GM10266 (cell line): Measurements from ENCODE around the gene PCNT.

Experiments
- DNase-seq: peaks from one replicate; pipeline ENCODE4 v3.0.0; 2012; ENCODE audit errors: extremely low spot score
- TF ChIP-seq, protein P1 (sequence below): IDR thresholded peaks from 2 replicates; pipeline ENCODE4 v1.5.1; 2012; ENCODE audit warnings: mild to moderate bottlenecking, low read depth; ENCODE audit not compliant: control insufficient read depth, insufficient read depth; ENCODE audit errors: missing control alignments

The PCNT gene

DNA sequence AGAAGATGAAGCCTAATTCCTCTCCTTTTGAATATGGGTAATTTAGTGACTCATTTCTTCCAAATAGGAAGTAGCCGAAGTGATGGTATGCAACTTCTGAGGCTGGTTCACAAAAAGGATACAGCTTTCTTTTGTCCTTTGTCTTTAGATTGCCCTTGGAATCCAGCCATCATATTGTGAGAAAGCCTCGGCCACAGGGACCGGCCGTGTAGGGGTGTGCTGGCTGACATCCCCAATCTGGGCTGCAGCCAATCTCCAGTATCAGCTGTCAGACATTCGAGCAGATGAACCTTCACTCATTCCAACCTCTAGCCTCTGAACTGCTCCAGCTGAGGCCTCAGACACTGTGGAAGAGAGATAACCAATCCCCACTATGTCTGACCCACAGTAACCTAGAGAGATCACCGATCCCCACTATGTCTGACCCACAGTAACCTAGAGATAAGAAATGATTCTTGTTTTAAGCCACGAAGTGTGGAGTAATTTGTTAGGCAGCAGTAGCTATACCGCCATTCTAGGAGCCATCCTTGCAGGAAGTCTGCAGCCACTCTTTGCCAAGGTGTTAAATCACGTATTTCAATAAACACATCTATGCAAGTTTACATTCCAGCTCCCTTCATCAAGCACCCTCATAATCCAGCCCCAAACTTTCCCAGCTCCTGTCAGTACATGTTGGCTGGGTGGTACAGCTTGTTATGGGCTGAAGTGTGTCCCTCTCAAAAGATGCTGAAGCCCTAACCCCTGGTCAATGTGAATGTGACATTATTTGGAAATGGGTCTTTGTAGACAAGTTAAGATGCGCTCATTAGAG, 131.8 kb downstream of the PCNT start:
- TF ChIP-seq, protein P1, sequence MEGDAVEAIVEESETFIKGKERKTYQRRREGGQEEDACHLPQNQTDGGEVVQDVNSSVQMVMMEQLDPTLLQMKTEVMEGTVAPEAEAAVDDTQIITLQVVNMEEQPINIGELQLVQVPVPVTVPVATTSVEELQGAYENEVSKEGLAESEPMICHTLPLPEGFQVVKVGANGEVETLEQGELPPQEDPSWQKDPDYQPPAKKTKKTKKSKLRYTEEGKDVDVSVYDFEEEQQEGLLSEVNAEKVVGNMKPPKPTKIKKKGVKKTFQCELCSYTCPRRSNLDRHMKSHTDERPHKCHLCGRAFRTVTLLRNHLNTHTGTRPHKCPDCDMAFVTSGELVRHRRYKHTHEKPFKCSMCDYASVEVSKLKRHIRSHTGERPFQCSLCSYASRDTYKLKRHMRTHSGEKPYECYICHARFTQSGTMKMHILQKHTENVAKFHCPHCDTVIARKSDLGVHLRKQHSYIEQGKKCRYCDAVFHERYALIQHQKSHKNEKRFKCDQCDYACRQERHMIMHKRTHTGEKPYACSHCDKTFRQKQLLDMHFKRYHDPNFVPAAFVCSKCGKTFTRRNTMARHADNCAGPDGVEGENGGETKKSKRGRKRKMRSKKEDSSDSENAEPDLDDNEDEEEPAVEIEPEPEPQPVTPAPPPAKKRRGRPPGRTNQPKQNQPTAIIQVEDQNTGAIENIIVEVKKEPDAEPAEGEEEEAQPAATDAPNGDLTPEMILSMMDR: no peak
- DNase-seq: no peak

DNA sequence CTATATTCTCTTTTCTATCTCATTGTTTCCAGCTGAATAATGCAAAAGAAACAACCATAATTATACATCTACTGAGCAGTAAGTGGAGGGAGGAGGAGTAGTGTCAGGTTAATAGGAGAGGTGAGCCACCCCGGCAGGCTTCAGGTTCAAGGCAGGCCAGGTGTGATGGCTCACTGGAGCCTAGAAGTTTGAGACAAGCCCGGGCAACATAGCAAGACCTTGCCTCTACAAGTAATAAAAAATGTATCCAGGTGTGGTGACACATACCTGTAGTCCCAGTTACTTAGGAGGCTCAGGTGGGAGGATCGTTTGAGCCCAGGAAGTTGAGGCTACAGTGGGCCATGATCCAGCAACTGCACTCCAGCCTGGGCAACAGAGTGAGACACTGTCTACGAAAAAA, 132.8 kb downstream of the PCNT start:
- DNase-seq: no peak
- TF ChIP-seq, protein P1: no peak

DNA sequence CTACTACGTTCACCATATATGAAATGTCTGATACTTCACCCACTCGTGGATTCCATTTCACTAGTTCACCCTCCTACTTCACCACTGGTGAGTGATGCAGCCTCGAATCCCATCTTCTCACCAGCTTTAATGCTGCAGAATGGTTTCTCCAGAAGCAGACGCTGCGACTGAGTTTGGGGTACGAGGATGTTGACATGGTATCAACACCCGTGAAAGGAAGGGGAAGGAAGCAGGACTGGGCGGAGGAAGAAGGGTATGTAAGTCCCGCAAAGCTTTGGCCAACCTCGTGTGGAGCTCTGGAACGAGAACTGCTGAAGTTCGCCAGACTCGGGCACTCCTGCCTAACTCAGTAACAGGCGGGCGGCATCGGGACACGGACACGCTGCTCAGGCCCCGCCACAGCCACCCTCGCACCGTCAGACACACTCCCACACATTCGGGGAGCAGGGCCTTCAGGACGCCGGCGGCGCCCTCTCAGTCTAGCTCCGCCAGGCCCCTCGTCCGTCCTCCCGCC, 133.9 kb downstream of the PCNT start:
- peak; percentile 49 for DNase-seq
- TF ChIP-seq, protein P1: no peak

DNA sequence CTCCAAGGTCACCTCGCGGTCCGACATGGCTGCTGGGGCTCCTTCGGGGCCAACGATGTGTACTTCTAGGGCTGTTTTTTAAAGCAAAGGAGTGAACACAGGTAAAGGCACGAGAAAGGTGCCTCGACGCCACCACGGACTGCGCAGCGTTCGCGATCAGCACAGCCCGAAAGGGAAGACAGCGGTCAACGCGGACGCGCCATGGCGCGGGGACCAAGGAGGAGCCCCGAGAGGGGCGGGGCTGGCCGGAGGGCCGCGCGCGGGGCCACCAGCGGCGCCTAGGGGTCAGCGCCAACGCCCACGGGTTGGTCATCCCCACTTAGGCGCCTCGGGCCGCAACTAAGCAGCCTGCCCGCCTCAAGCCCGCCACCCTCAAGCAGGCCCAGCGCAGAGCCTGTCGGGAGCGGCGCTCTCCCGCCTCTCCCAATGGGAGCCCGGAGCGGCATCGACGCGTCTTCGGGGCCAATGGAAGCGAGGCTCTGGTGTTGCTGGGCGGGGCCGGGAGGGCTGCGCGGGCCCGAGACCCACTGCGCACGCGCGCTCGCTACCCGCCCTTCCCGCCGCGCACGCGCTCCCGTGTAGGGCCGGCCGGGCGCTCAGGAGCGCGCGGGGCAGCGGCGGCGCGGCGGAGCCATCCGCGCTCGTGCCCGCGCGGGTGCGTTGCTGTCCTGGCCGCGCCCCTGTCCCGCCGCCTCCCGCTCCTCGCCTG, 134.5 kb downstream of the PCNT start, which contains the start of gene DIP2A:
Gene DIP2A (plus strand): TSS at position 577 of the 709 bp plus-strand sequence. CDS start 241 bp downstream, outside the sequence.
- TF ChIP-seq, protein P1: no peak
- peak; percentile 100 for DNase-seq

DNA sequence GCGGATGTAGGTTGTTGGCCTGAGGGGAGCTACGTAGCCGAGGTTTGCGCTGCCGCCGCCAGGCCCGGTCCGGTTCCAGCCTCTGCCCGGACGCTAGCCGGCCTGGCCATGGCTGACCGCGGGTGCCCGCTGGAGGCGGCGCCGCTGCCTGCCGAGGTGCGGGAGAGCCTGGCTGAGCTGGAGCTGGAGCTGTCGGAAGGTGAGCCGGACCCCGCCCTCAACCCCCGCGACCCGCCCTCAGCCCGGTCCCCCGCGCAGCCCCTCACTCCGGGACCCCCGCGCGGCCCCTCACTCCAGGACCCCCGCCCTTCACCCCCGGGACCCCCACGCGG, 135.0 kb downstream of the PCNT start:
- no peak for DNase-seq
- TF ChIP-seq, protein P1: no peak

DNA sequence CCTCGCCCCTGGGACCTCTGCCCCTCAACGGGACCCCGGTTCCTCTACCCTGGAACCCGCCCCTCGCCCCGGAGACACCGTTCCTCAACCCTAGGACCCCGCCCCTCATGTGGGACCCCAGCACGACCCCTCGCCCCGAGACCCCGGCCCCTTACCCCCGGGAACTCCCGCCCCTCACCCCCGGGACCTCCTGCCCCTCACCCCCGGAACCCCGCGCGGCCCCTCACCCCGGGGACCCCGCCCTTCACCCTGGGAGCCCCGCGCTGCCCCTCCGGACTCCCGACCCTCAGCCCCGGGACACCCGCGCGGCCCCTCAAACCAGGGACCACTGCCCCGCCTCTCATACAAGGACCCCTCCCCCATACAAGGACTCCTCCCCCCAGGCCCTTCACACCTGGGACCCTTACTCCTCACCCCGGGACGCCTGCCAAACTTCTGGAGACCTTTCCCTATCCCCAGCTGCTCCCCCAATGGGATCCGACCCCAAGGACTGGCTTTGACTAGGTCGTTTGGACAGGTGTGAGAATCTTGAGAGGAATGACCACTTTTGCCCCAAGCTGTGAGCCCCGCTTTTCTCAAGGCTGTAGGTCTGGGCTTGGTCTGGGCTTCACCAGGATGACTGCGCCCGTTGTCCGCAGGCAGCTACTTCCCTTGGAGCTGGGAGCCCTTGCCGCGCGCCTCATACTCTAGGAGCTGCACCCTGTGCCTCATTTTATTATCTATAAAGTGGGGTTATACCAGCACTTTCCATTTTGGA, 135.6 kb downstream of the PCNT start:
- TF ChIP-seq, protein P1: no peak
- DNase-seq: no peak
